Esophagus squamous epithelium (tissue), 5 donors: ENCODE results near the gene ELF2. TPM values are rescaled to one million over a fixed set of nuclear protein-coding genes. Genes with fewer than 3 reads are reported as not detected.

Source experiments
- DNase-seq: peaks from one replicate; lab custom pipeline; 2025; lab: John Stamatoyannopoulos, UW
- H3K27ac ChIP-seq, 4 donors: fragments of 200-600 bp; sonication (generic); one replicate each; pipeline ENCODE4 v1.5.1; 2016 to 2019; ENCODE audit warnings: mild to moderate bottlenecking in 1 of 4
- H3K27me3 ChIP-seq, 4 donors: fragments of 200-600 bp; sonication (generic); 1 replicate in 3 of 4; 2 replicates in 1 of 4; pipeline versions ENCODE4 v1.5.1 to v1.6.0; 2017 to 2021; ENCODE audit warnings: antibody characterized with exemption in 1 of 4
- H3K36me3 ChIP-seq, 3 donors: fragments of 200-600 bp; sonication (generic); one replicate each; pipeline ENCODE4 v1.5.1; 2016 to 2019
- H3K4me1 ChIP-seq, 3 donors: fragments of 200-600 bp; sonication (generic); one replicate each; pipeline ENCODE4 v1.5.1; 2017 to 2019
- H3K4me3 ChIP-seq, 4 donors: fragments of 200-600 bp; sonication (generic); 1 replicate in 3 of 4; 2 replicates in 1 of 4; pipeline ENCODE4 v1.5.1; 2016 to 2019; ENCODE audit warnings: mild to moderate bottlenecking in 2 of 4, moderate library complexity in 1 of 4
- H3K9me3 ChIP-seq, 3 donors: fragments of 200-600 bp; sonication (generic); one replicate each; pipeline ENCODE4 v1.5.1; 2016 to 2019
- CTCF ChIP-seq, 6 experiments: fragments of 450-650 bp in 4 of 6; fragments of 200-600 bp in 2 of 6; sonication (generic) in 2 of 6; IDR thresholded peaks; one replicate each; pipeline ENCODE4 v1.5.1; 2016 to 2019; ENCODE audit warnings: antibody characterized with exemption in 6 of 6, mild to moderate bottlenecking in 4 of 6, moderate library complexity in 4 of 6
- POLR2A ChIP-seq, 4 donors: fragments of 450-650 bp; IDR thresholded peaks; one replicate each; pipeline ENCODE4 v1.6.1; 2017; ENCODE audit warnings: antibody characterized with exemption in 4 of 4, mild to moderate bottlenecking in 4 of 4, moderate library complexity in 3 of 4
- WGBS, 2 donors: methylation state at CpG; one replicate each; pipeline ENCODE4 v1.1.5; 2018; 5-methylcytosine and 5-hydroxymethylcytosine counted together
- intact Hi-C: fragments of 100-400 bp; cut with DNase I; formaldehyde crosslinking; loops from one replicate; pipeline ENCODE4 v1.15.0; 2022
- total RNA-seq, 4 donors: library from RNA; depleted of rRNA; stranded (reverse); fragments of >200 nt; gene quantifications; one replicate each; pipeline ENCODE4 v1.1.0, GENCODE V29; 2016
- donor health status: DM: yes; HTN: yes; CAD: no.

ELF2 gene
- total RNA-seq, 4 donors from 2014 or later = 17.6 to 47.3 (median 22.1) TPM

GRCh38 chr4:139142087-139142486 lies 34.9 kb downstream of the ELF2 start:
- H3K4me1 ChIP-seq = peaks cover 4 to 34% (median 15%) of the 10 kb centered on the region in 3 donors
- H3K36me3 ChIP-seq = peaks cover 0 to 12% (median 0%) of the 10 kb centered on the region in 3 donors

GRCh38 chr4:139137763-139138162 lies 39.3 kb downstream of the ELF2 start:
- WGBS, 2 donors = 83 to 87% methylated on average over 3 of the region's 3 CpGs
- H3K27me3 ChIP-seq = no peaks in the 10 kb centered on the region
- H3K4me1 ChIP-seq = peaks cover 0 to 9% (median 0%) of the 10 kb centered on the region in 3 donors
- DNase-seq = no peak
- H3K36me3 ChIP-seq = peaks cover 0 to 52% (median 0%) of the 10 kb centered on the region in 3 donors
- intact Hi-C loops = no loop called here
- H3K27ac ChIP-seq = no peak overlapping the region
- H3K4me3 ChIP-seq = no peak overlapping the region
- TF ChIP-seq CTCF (IDR thresholded peaks at IDR 0.05) = no peak
- no peaks in the 10 kb centered on the region for H3K9me3 ChIP-seq

More at GRCh38 chr4:139142087-139142486, 34.9 kb downstream of the ELF2 start:
- 74 to 93% methylated on average over 1 of the region's 1 CpG for WGBS, 2 donors
- H3K9me3 ChIP-seq = no peaks in the 10 kb centered on the region
- no peak overlapping the region for H3K4me3 ChIP-seq
- intact Hi-C loops = no loop called here
- no peaks in the 10 kb centered on the region for H3K27me3 ChIP-seq
- H3K27ac ChIP-seq = no peak overlapping the region
- no peak for TF ChIP-seq POLR2A (IDR thresholded peaks at IDR 0.05)
- TF ChIP-seq CTCF (IDR thresholded peaks at IDR 0.05) = no peak
- no peak for DNase-seq

- Histone ChIP-seq H3K27me3 (no peaks in the 10 kb centered on the region), H3K27ac (no peak overlapping the region), H3K4me1 (peaks cover 0 to 3% (median 0%) of the 10 kb centered on the region in 3 donors), H3K4me3 (no peak overlapping the region), H3K9me3 (no peaks in the 10 kb centered on the region), H3K36me3 (peaks cover 0 to 77% (median 0%) of the 10 kb centered on the region in 3 donors)
- no peak for DNase-seq
- intact Hi-C loops = no loop called here
- TF ChIP-seq POLR2A (IDR thresholded peaks at IDR 0.05) (no peak), CTCF (IDR thresholded peaks at IDR 0.05) (no peak)
Measured at GRCh38 chr4:139134403-139134802, 42.6 kb downstream of the ELF2 start.

- Histone ChIP-seq H3K4me1 (peaks cover 0 to 3% (median 0%) of the 10 kb centered on the region in 3 donors), H3K27ac (no peak overlapping the region), H3K36me3 (peaks cover 0 to 63% (median 0%) of the 10 kb centered on the region in 3 donors), H3K9me3 (no peaks in the 10 kb centered on the region), H3K27me3 (no peaks in the 10 kb centered on the region), H3K4me3 (no peak overlapping the region)
- intact Hi-C loops = no loop called here
- TF ChIP-seq CTCF (IDR thresholded peaks at IDR 0.05) (no peak), POLR2A (IDR thresholded peaks at IDR 0.05) (no peak)
- DNase-seq = no peak
- 81 to 82% methylated on average over 3 of the region's 3 CpGs for WGBS, 2 donors
Measured at GRCh38 chr4:139131209-139131870, 45.7 kb downstream of the ELF2 start.

- no peaks in the 10 kb centered on the region for H3K27me3 ChIP-seq
- no peak for TF ChIP-seq POLR2A (IDR thresholded peaks at IDR 0.05)
- TF ChIP-seq CTCF (IDR thresholded peaks at IDR 0.05) = no peak
- intact Hi-C loops = no loop called here
- peaks cover 0 to 58% (median 0%) of the 10 kb centered on the region in 3 donors for H3K36me3 ChIP-seq
- H3K9me3 ChIP-seq = no peaks in the 10 kb centered on the region
- 72 to 96% methylated on average over 3 of the region's 3 CpGs for WGBS, 2 donors
- no peak overlapping the region for H3K4me3 ChIP-seq
- H3K4me1 ChIP-seq = peaks cover 0 to 3% (median 0%) of the 10 kb centered on the region in 3 donors
- DNase-seq = no peak
- H3K27ac ChIP-seq = no peak overlapping the region
Measured at GRCh38 chr4:139129206-139129605, 47.8 kb downstream of the ELF2 start.
